OCI-LY1 (cell line): ENCODE measurements around the gene SLK.

Experiments
- H2AFZ ChIP-seq: fragments of 200-600 bp; sonication (generic), shearing (Covaris generic); 2 replicates; pipeline ENCODE4 v1.6.0; 2014; ENCODE audit warnings: antibody characterized with exemption, mild to moderate bottlenecking, low read length
- H3F3A ChIP-seq: fragments of 200-600 bp; sonication (generic), shearing (Covaris generic); 2 replicates; pipeline ENCODE4 v1.6.0; 2014; ENCODE audit warnings: mild to moderate bottlenecking, antibody characterized with exemption, low read length, moderate library complexity; ENCODE audit not compliant: insufficient read depth
- H3K27ac ChIP-seq: fragments of 200-600 bp; sonication (generic); 2 replicates; pipeline ENCODE4 v1.5.1; 2014; ENCODE audit warnings: low read length, mixed run types, mild to moderate bottlenecking, low read depth; ENCODE audit not compliant: poor library complexity, severe bottlenecking
- H3K27me3 ChIP-seq: fragments of 200-600 bp; sonication (generic); 2 replicates; pipeline ENCODE4 v1.6.0; 2014; ENCODE audit warnings: antibody characterized with exemption, mild to moderate bottlenecking, low read length, moderate library complexity; ENCODE audit not compliant: insufficient read depth
- H3K36me3 ChIP-seq: fragments of 200-600 bp; sonication (generic); 2 replicates; pipeline ENCODE4 v1.6.1; 2014; ENCODE audit warnings: mild to moderate bottlenecking, antibody characterized with exemption, low read length, moderate library complexity, mixed read lengths; ENCODE audit not compliant: insufficient read depth
- H3K4me1 ChIP-seq: fragments of 200-600 bp; sonication (generic); 2 replicates; pipeline ENCODE4 v1.5.1; 2014; ENCODE audit warnings: mild to moderate bottlenecking, low read length, moderate library complexity; ENCODE audit not compliant: insufficient read depth, severe bottlenecking
- H3K4me2 ChIP-seq: fragments of 200-600 bp; sonication (generic), shearing (Covaris generic); 2 replicates; pipeline ENCODE4 v1.6.1; 2014; ENCODE audit warnings: low read length
- H3K4me3 ChIP-seq: fragments of 200-600 bp; sonication (generic); 2 replicates; pipeline ENCODE4 v1.5.1; 2014; ENCODE audit warnings: low read length, low read depth, mild to moderate bottlenecking, mixed read lengths; ENCODE audit not compliant: poor library complexity, severe bottlenecking
- H3K79me2 ChIP-seq: fragments of 200-600 bp; shearing (Covaris generic); 2 replicates; pipeline ENCODE4 v1.6.1; 2016; ENCODE audit warnings: mixed run types, low read length, mixed read lengths; ENCODE audit not compliant: insufficient read depth
- H3K9ac ChIP-seq: fragments of 200-600 bp; sonication (generic), shearing (Covaris generic); 2 replicates; pipeline ENCODE4 v1.6.1; 2014; ENCODE audit warnings: mild to moderate bottlenecking, low read length, mixed read lengths
- H3K9me2 ChIP-seq: fragments of 200-600 bp; sonication (generic), shearing (Covaris generic); 2 replicates; pipeline ENCODE4 v1.6.1; 2014; ENCODE audit warnings: low read depth, mild to moderate bottlenecking, low read length, mixed read lengths
- H3K9me3 ChIP-seq: fragments of 200-600 bp; shearing (Covaris generic); 2 replicates; pipeline ENCODE4 v1.6.1; 2014; ENCODE audit warnings: low read length, mixed read lengths
- H4K20me1 ChIP-seq: fragments of 200-600 bp; sonication (generic), shearing (Covaris generic); 2 replicates; pipeline ENCODE4 v1.6.0; 2016; ENCODE audit warnings: mild to moderate bottlenecking, low read length; ENCODE audit not compliant: insufficient read depth
- EZH2 ChIP-seq: fragments of 200-600 bp; sonication (generic), shearing (Covaris generic); IDR thresholded peaks from 2 replicates; pipeline ENCODE4 v1.8.0; 2017; ENCODE audit warnings: borderline replicate concordance, mixed run types, mild to moderate bottlenecking, antibody characterized with exemption, low read length, moderate library complexity, mixed read lengths
- TF ChIP-seq, protein P1 (sequence below): fragments of 200-600 bp; sonication (generic), shearing (Covaris generic); IDR thresholded peaks from 2 replicates; pipeline ENCODE4 v1.5.1; 2017; ENCODE audit warnings: mild to moderate bottlenecking, antibody characterized with exemption, low read length, moderate library complexity, mixed read lengths

SLK gene

DNA sequence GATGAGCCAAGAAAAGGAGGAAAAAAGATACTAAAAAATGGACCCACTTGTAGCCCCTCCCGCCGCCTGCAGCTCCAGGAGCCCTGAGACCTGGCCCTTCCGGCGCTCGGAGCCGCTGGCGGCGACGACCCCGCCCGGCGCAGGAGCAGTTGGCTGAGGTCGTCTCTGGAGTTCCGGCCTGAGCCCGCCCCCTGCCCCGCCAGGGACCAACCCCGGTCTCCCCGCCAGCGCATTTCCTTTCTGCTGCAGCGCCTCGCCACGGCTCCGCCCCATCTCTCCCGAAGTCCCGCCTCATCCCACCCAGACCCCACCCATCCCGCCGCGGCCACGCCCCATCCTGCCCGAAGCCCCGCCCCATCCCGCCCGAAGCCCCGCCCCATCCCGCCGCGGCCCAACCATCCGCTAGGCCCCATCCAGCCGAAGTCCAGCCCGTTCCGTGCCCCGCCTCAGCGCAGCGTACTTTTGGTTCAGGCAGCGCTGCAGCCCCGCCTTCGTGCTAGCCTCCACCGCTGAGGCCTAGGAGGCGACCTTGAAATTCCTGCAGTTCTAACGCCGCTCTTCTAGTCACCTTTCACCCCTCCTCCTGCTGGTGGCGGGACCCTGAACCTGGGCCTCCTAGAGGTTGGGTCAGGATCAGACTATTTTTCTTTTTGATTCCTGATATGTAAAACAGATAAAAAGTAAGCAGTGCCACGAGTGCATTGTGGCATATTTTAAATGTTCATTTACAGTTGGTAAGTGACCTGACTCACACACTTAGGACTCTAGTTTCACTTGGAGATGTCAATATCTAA is 48.7 kb upstream of the SLK start, which contains the start of gene STN1:
Gene STN1 (minus strand): TSS at position 132 of the 794 bp plus-strand sequence. CDS start 590 bp downstream, outside the sequence.
- peaks cover 18% of the 10 kb centered on the region for H3K36me3 ChIP-seq
- peaks cover 3% of the 10 kb centered on the region; the same call in 1 of the 2 replicates for H3K9me3 ChIP-seq
- no peaks in the 10 kb centered on the region for H4K20me1 ChIP-seq
- peak within 1 kb of the TSS; percentile 63 for H3K27ac ChIP-seq
- no peaks in the 10 kb centered on the region for H3K27me3 ChIP-seq
- peak within 1 kb of the TSS; percentile 96 for H2AFZ ChIP-seq
- H3K4me1 ChIP-seq: peaks cover 33% of the 10 kb centered on the region
- H3K9me2 ChIP-seq: no peaks in the 10 kb centered on the region
- TF ChIP-seq, protein P1, sequence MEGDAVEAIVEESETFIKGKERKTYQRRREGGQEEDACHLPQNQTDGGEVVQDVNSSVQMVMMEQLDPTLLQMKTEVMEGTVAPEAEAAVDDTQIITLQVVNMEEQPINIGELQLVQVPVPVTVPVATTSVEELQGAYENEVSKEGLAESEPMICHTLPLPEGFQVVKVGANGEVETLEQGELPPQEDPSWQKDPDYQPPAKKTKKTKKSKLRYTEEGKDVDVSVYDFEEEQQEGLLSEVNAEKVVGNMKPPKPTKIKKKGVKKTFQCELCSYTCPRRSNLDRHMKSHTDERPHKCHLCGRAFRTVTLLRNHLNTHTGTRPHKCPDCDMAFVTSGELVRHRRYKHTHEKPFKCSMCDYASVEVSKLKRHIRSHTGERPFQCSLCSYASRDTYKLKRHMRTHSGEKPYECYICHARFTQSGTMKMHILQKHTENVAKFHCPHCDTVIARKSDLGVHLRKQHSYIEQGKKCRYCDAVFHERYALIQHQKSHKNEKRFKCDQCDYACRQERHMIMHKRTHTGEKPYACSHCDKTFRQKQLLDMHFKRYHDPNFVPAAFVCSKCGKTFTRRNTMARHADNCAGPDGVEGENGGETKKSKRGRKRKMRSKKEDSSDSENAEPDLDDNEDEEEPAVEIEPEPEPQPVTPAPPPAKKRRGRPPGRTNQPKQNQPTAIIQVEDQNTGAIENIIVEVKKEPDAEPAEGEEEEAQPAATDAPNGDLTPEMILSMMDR: peak; percentile 11; the same call in 1 of the 2 replicates
- no peak for TF ChIP-seq EZH2
- H3K4me3 ChIP-seq: peak within 1 kb of the TSS; percentile 76
- peak within 1 kb of the TSS; percentile 93 for H3K4me2 ChIP-seq
- peak within 1 kb of the TSS; percentile 86 for H3K9ac ChIP-seq
- no peaks in the 10 kb centered on the region for H3K79me2 ChIP-seq
- H3F3A ChIP-seq: no peaks in the 10 kb centered on the region

DNA sequence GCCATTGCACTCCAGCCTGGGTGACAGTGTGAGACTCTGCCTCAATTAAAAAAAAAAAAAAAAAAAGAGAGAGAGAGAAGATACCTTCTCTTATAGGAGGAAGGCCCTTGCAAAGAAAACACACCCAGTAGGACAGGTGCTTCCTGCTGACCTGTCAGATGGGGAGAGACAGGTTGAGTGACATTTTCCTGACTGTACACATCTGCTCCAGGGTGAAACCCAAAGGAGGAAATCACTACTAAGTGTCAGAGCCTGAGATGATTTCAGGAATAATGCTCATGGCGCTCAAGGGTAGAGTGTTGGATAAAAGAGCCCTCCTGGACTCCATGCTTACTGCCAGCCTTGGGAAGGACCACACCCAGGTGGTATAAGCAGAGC is 47.3 kb upstream of the SLK start:
- H2AFZ ChIP-seq: no peak overlapping the region
- TF ChIP-seq, protein P1: no peak
- TF ChIP-seq EZH2: no peak

DNA sequence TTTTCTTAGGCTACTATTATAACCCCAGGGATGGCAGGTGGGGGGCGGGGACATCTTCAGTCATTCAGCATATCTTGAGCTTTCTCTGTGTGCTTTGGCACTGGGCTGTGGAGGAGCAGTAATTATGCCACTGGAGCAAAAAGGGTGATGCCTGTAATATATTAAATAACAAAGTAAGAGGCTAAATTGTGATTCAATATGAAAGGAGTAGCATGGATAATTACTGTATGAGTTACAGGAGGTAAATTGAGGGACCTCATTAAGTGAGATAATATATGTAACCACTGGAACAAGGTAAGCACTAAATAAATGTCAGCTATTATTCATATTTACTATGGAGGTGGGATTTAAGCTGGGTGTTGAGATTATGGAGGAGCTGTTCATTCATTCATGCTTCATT is 45.7 kb upstream of the SLK start:
- peaks cover 1% of the 10 kb centered on the region for H3K36me3 ChIP-seq
- no peaks in the 10 kb centered on the region for H3F3A ChIP-seq
- H3K4me2 ChIP-seq: peak overlapping the region; percentile 42; the same call in 1 of the 2 replicates
- H2AFZ ChIP-seq: peak overlapping the region; percentile 91; the same call in 1 of the 2 replicates
- no peaks in the 10 kb centered on the region for H3K9me2 ChIP-seq
- TF ChIP-seq EZH2: no peak
- TF ChIP-seq, protein P1: no peak
- no peak overlapping the region for H3K27ac ChIP-seq
- H3K27me3 ChIP-seq: no peaks in the 10 kb centered on the region
- H3K4me1 ChIP-seq: peaks cover 28% of the 10 kb centered on the region
- no peaks in the 10 kb centered on the region for H3K9me3 ChIP-seq
- H4K20me1 ChIP-seq: no peaks in the 10 kb centered on the region
- no peak overlapping the region for H3K9ac ChIP-seq
- no peak overlapping the region for H3K4me3 ChIP-seq
- no peaks in the 10 kb centered on the region for H3K79me2 ChIP-seq

More for the DNA sequence above, 47.3 kb upstream of the SLK start:
- no peaks in the 10 kb centered on the region for H4K20me1 ChIP-seq
- H3K36me3 ChIP-seq: peaks cover 18% of the 10 kb centered on the region
- no peaks in the 10 kb centered on the region for H3K9me2 ChIP-seq
- no peak overlapping the region for H3K4me3 ChIP-seq
- no peak overlapping the region for H3K4me2 ChIP-seq
- H3K27ac ChIP-seq: no peak overlapping the region
- no peaks in the 10 kb centered on the region for H3K79me2 ChIP-seq
- H3K4me1 ChIP-seq: peaks cover 33% of the 10 kb centered on the region
- no peak overlapping the region for H3K9ac ChIP-seq
- H3K27me3 ChIP-seq: no peaks in the 10 kb centered on the region
- H3K9me3 ChIP-seq: peaks cover 3% of the 10 kb centered on the region; the same call in 1 of the 2 replicates
- no peaks in the 10 kb centered on the region for H3F3A ChIP-seq
